GM11168 (cell line): Measurements from ENCODE around the gene ENOX1.
"Not testable (repeated sequence)": the region's sequence is repeated elsewhere in the genome, so short reads cannot be mapped to it uniquely, and the experiment has no call there.

Source experiments
- in situ Hi-C: fragments of 300-500 bp; cut with MboI; formaldehyde crosslinking; loops from one replicate; pipeline ENCODE4 v1.12.0; 2022; ENCODE audit warnings: low sequenced_read_pairs; ENCODE audit not compliant: unreplicated experiment

The ENOX1 gene

GRCh38 chr13:43373400-43373799, 413.4 kb downstream of the ENOX1 start:
- in situ Hi-C loops, result no loop called here

GRCh38 chr13:43370842-43371241, 415.9 kb downstream of the ENOX1 start:
- in situ Hi-C loops, result no loop called here

GRCh38 chr13:43369319-43369718, 417.5 kb downstream of the ENOX1 start:
- in situ Hi-C loops, result no loop called here

GRCh38 chr13:43368003-43368402, 418.8 kb downstream of the ENOX1 start:
- in situ Hi-C loops, result no loop called here

- in situ Hi-C loops, result no loop called here
These were observed 421.8 kb downstream of the ENOX1 start for GRCh38 chr13:43365039-43365344.

- in situ Hi-C loops, result no loop called here
These were observed 422.3 kb downstream of the ENOX1 start for GRCh38 chr13:43364210-43365038.

- in situ Hi-C loops, result no loop called here
These were observed 423.4 kb downstream of the ENOX1 start for GRCh38 chr13:43363156-43363953.

- in situ Hi-C loops, result no loop called here
These were observed 424.2 kb downstream of the ENOX1 start for GRCh38 chr13:43362556-43362955.

GRCh38 chr13:43360892-43361610, 425.7 kb downstream of the ENOX1 start:
- in situ Hi-C loops, result no loop called here

GRCh38 chr13:43360171-43360570, 426.6 kb downstream of the ENOX1 start:
- in situ Hi-C loops, result no loop called here

- in situ Hi-C loops, result no loop called here
These were observed 427.2 kb downstream of the ENOX1 start for GRCh38 chr13:43359536-43359935.

- in situ Hi-C loops, result no loop called here
These were observed 429.2 kb downstream of the ENOX1 start for GRCh38 chr13:43357564-43357963.

- in situ Hi-C loops, result no loop called here
These were observed 430.2 kb downstream of the ENOX1 start for GRCh38 chr13:43356567-43356966.

GRCh38 chr13:43355774-43356173, 431.0 kb downstream of the ENOX1 start:
- in situ Hi-C loops, result no loop called here

- in situ Hi-C loops, result no loop called here
These were observed 432.4 kb downstream of the ENOX1 start for GRCh38 chr13:43354153-43354945.

GRCh38 chr13:43353631-43354030, 433.1 kb downstream of the ENOX1 start:
- in situ Hi-C loops, result no loop called here

- in situ Hi-C loops, result not testable (repeated sequence)
These were observed 435.2 kb downstream of the ENOX1 start for GRCh38 chr13:43351612-43352011.

GRCh38 chr13:43348397-43348796, 438.4 kb downstream of the ENOX1 start:
- in situ Hi-C loops, result no loop called here

- in situ Hi-C loops, result no loop called here
These were observed 438.9 kb downstream of the ENOX1 start for GRCh38 chr13:43347877-43348276.

- in situ Hi-C loops, result no loop called here
These were observed 440.3 kb downstream of the ENOX1 start for GRCh38 chr13:43346427-43346826.
